Tongue (tissue), 2 donors: ENCODE results near the gene FAM89A. TPM values are rescaled to one million over a fixed set of nuclear protein-coding genes. Genes with fewer than 3 reads are reported as not detected.
A peak's percentile ranks its signal among the peaks of the same experiment; 100 is the strongest.
"Not testable (repeated sequence)": the region's sequence is repeated elsewhere in the genome, so short reads cannot be mapped to it uniquely, and the experiment has no call there.

ENCODE experiments used
- DNase-seq: peaks from one replicate; pipeline ENCODE4 v3.0.0-alpha.2; 2015
- total RNA-seq: library from RNA; depleted of rRNA; stranded (reverse); fragments of >200 nt; gene quantifications from one replicate; pipeline ENCODE4 v1.2.3, GENCODE V29; 2014

The FAM89A gene
- total RNA-seq, 1 donor from 2014 or later = 2.1 TPM

GRCh38 chr1:231055271-231055670 lies 15.2 kb upstream of the FAM89A start:
- DNase-seq = no peak

- DNase-seq = peak; percentile 81
Measured at GRCh38 chr1:231053493-231054162, 13.6 kb upstream of the FAM89A start.

GRCh38 chr1:231052777-231053176 lies 12.7 kb upstream of the FAM89A start:
- no peak for DNase-seq

GRCh38 chr1:231050932-231051331 lies 10.9 kb upstream of the FAM89A start:
- DNase-seq = not testable (repeated sequence)

GRCh38 chr1:231050395-231050794 lies 10.3 kb upstream of the FAM89A start:
- DNase-seq = no peak

GRCh38 chr1:231049121-231049979 lies 9.3 kb upstream of the FAM89A start:
- DNase-seq = no peak

- not testable (repeated sequence) for DNase-seq
Measured at GRCh38 chr1:231048419-231048818, 8.4 kb upstream of the FAM89A start.

- DNase-seq = not testable (repeated sequence)
Measured at GRCh38 chr1:231047529-231047928, 7.5 kb upstream of the FAM89A start.

GRCh38 chr1:231046730-231047395 lies 6.8 kb upstream of the FAM89A start:
- DNase-seq = no peak

- not testable (repeated sequence) for DNase-seq
Measured at GRCh38 chr1:231045921-231046729, 6.1 kb upstream of the FAM89A start.

GRCh38 chr1:231045286-231045685 lies 5.2 kb upstream of the FAM89A start:
- DNase-seq = no peak

GRCh38 chr1:231044588-231044987 lies 4.5 kb upstream of the FAM89A start:
- DNase-seq = no peak

GRCh38 chr1:231041719-231042261 lies 1.7 kb upstream of the FAM89A start:
- DNase-seq = no peak

GRCh38 chr1:231040800-231041718 lies 1.0 kb upstream of the FAM89A start:
- DNase-seq = no peak

- peak; percentile 61 for DNase-seq
Measured at GRCh38 chr1:231039161-231040018, 664 bp downstream of the FAM89A start.

GRCh38 chr1:231037585-231038517 lies 2.2 kb downstream of the FAM89A start:
- no peak for DNase-seq

- DNase-seq = no peak
Measured at GRCh38 chr1:231036416-231036815, 3.6 kb downstream of the FAM89A start.

- no peak for DNase-seq
Measured at GRCh38 chr1:231035799-231036198, 4.3 kb downstream of the FAM89A start.

- DNase-seq = no peak
Measured at GRCh38 chr1:231032963-231033362, 7.1 kb downstream of the FAM89A start.
